OCI-LY7 (cell line): ENCODE results near the gene NCF4.

ENCODE experiments used
- CTCF ChIP-seq: fragments of 200-600 bp; sonication (generic); conservative IDR thresholded peaks from 2 replicates; pipeline ENCODE4 v1.5.1; 2014; ENCODE audit warnings: mild to moderate bottlenecking, antibody characterized with exemption, low read length, moderate library complexity, mixed read lengths
- EZH2phosphoT487 ChIP-seq: fragments of 200-600 bp; sonication (generic); IDR thresholded peaks from 2 replicates; pipeline ENCODE4 v1.6.1; 2018; ENCODE audit warnings: low read depth, borderline replicate concordance, mild to moderate bottlenecking, mixed run types, antibody characterized with exemption, low read length, moderate library complexity, mixed read lengths

- TF ChIP-seq CTCF (no peak), EZH2phosphoT487 (no peak)
Observed at GRCh38 chr22:36874736-36875135, 13.9 kb downstream of the NCF4 start.
